HepG2 (cell line): ENCODE data around the gene HLA-DRA. TPM values are rescaled to one million over a fixed set of nuclear protein-coding genes. Genes with fewer than 3 reads are reported as not detected.

Source experiments
- ARID3A ChIP-seq: IDR thresholded peaks from 2 replicates; pipeline ENCODE4 v1.6.1; 2012; ENCODE audit warnings: low read depth, low read length, improper control_type of control experiment
- ATAD3A ChIP-seq: sonication (generic); formaldehyde crosslinking; IDR thresholded peaks from 2 replicates; pipeline ENCODE4 v1.4.0; 2020; ENCODE audit warnings: missing genetic modification reagents
- CSRNP2 ChIP-seq: sonication (generic); formaldehyde crosslinking; conservative IDR thresholded peaks from 2 replicates; pipeline ENCODE4 v1.8.0; 2022; ENCODE audit warnings: low read depth, missing genetic modification reagents
- HMGXB4 ChIP-seq, 2 experiments: sonication (generic) in 1 of 2; formaldehyde crosslinking in 1 of 2; IDR thresholded peaks; 2 replicates each; pipeline versions ENCODE4 v1.4.0 to v1.6.1; 2018 to 2020; ENCODE audit warnings: missing genetic modification reagents in 2 of 2, borderline replicate concordance in 1 of 2, low read depth in 1 of 2, mild to moderate bottlenecking in 1 of 2, missing biosample characterization in 1 of 2
- HOXD1 ChIP-seq: sonication (generic); formaldehyde crosslinking; IDR thresholded peaks from 2 replicates; pipeline ENCODE4 v1.5.0; 2020; ENCODE audit warnings: missing genetic modification reagents
- ISL2 ChIP-seq: sonication (generic); formaldehyde crosslinking; IDR thresholded peaks from 2 replicates; pipeline ENCODE4 v1.5.0; 2020; ENCODE audit warnings: missing genetic modification reagents
- MIXL1 ChIP-seq: IDR thresholded peaks from 2 replicates; pipeline ENCODE4 v1.6.1; 2016
- NBN ChIP-seq: fragments of 450-650 bp; conservative IDR thresholded peaks from 2 replicates; pipeline ENCODE4 v1.6.1; 2017
- SETDB1 ChIP-seq: sonication (generic); formaldehyde crosslinking; IDR thresholded peaks from 2 replicates; pipeline ENCODE4 v1.5.1; 2020; ENCODE audit warnings: missing genetic modification reagents, mild to moderate bottlenecking, borderline replicate concordance
- SNAPC2 ChIP-seq: sonication (generic); formaldehyde crosslinking; IDR thresholded peaks from 2 replicates; pipeline ENCODE4 v1.8.1; 2022; ENCODE audit warnings: mild to moderate bottlenecking, missing genetic modification reagents
- SRSF4 ChIP-seq: fragments of 200-400 bp; formaldehyde crosslinking; IDR thresholded peaks from one replicate; pipeline ENCODE4 v1.6.1; 2018; ENCODE audit warnings: mild to moderate bottlenecking, low read depth, low read length, moderate library complexity; ENCODE audit not compliant: poor library complexity, severe bottlenecking
- TFDP2 ChIP-seq: sonication (generic); formaldehyde crosslinking; IDR thresholded peaks from 2 replicates; pipeline ENCODE4 v1.4.0; 2020; ENCODE audit warnings: missing genetic modification reagents
- ZGPAT ChIP-seq: IDR thresholded peaks from 2 replicates; pipeline ENCODE4 v1.6.1; 2016; ENCODE audit warnings: mild to moderate bottlenecking
- ZNF234 ChIP-seq: sonication (generic); formaldehyde crosslinking; conservative IDR thresholded peaks from 2 replicates; pipeline ENCODE4 v1.5.1; 2020; ENCODE audit warnings: mild to moderate bottlenecking, missing genetic modification reagents
- ZNF260 ChIP-seq: sonication (generic); formaldehyde crosslinking; IDR thresholded peaks from 2 replicates; pipeline ENCODE4 v1.4.0; 2020; ENCODE audit warnings: missing genetic modification reagents, low read depth, mild to moderate bottlenecking, borderline replicate concordance
- ZNF335 ChIP-seq: sonication (generic); formaldehyde crosslinking; IDR thresholded peaks from 2 replicates; pipeline ENCODE4 v1.4.0; 2020; ENCODE audit warnings: missing genetic modification reagents
- ZNF367 ChIP-seq: sonication (generic); formaldehyde crosslinking; IDR thresholded peaks from 2 replicates; pipeline ENCODE4 v1.4.0; 2020; ENCODE audit warnings: missing genetic modification reagents, borderline replicate concordance
- ZNF468 ChIP-seq: sonication (generic); formaldehyde crosslinking; IDR thresholded peaks from 2 replicates; pipeline ENCODE4 v1.8.0; 2022; ENCODE audit warnings: mild to moderate bottlenecking, moderate library complexity, missing genetic modification reagents
- ZNF574 ChIP-seq: sonication (generic); formaldehyde crosslinking; IDR thresholded peaks from 2 replicates; pipeline ENCODE4 v1.4.0; 2020; ENCODE audit warnings: missing genetic modification reagents
- polyA plus RNA-seq, 8 experiments: library from polyadenylated mRNA; depleted of rRNA in 3 of 8; stranded (reverse) in 7 of 8; unstranded in 1 of 8; fragments of >200 nt; fragmentation: Illumina TruSeq in 4 of 8; extraction: Trizol in 4 of 8; gene quantifications; 2 replicates each; pipeline versions ENCODE4 v1.2.1 to v1.2.3, GENCODE V29; 2011 to 2016; ENCODE audit warnings: low read depth in 4 of 8, missing spikeins in 1 of 8, mixed read lengths in 1 of 8; ENCODE audit not compliant: insufficient read depth in 1 of 8
- total RNA-seq, 5 experiments: library from RNA; depleted of rRNA; stranded (reverse); fragments of >200 nt; fragmentation: Illumina TruSeq; extraction: Trizol; gene quantifications; 2 replicates each; pipeline ENCODE4 v1.2.3, GENCODE V29; 2016; ENCODE audit warnings: low read depth in 1 of 5

HLA-DRA gene
- total and polyA plus RNA-seq, 2 of the 13 experiments (the other 11 are each of a cell fraction or from before 2014, with no cell fraction given) = not detected

GRCh38 chr6:32415521-32416019 is 24.1 kb upstream of the HLA-DRA start (continued):
- TF ChIP-seq ZNF367 (no peak), SRSF4 (no peak), ZNF468 (CRISPR knock-in tag) (no peak), NBN (no peak), SETDB1 (no peak), SNAPC2 (CRISPR knock-in tag) (no peak), ATAD3A (no peak), ISL2 (CRISPR knock-in tag) (no peak), MIXL1 (CRISPR knock-in tag) (no peak), ZNF260 (CRISPR knock-in tag) (no peak), HOXD1 (CRISPR knock-in tag) (no peak), ZGPAT (no peak), ZNF335 (CRISPR knock-in tag) (no peak), ARID3A (no peak), CSRNP2 (CRISPR knock-in tag) (no peak), HMGXB4 (CRISPR knock-in tag; IDR thresholded peaks at IDR 0.05; ENCODE audit: borderline replicate concordance in 1 of 2, low read depth in 1 of 2) (0 out of 4 replicates have a peak, but pooled peaks of 1 of the 2 experiments have one; percentile 38), TFDP2 (peak; percentile 52; the same call in 1 of the 2 replicates), ZNF234 (CRISPR knock-in tag) (no peak), ZNF574 (CRISPR knock-in tag) (no peak)
